HG03196 (cell line): Measurements from ENCODE around the gene KCNIP1.
"Not testable (repeated sequence)": the region's sequence is repeated elsewhere in the genome, so short reads cannot be mapped to it uniquely, and the experiment has no call there.

Source experiments
- ATAC-seq: cut with Tn5 transposase; IDR thresholded peaks from one replicate; pipeline ENCODE4 v1.9.1; 2021; ENCODE audit not compliant: unreplicated experiment

KCNIP1 gene

GRCh38 chr5:170746075-170746960 lies 242.5 kb downstream of the KCNIP1 start:
- no peak for ATAC-seq

GRCh38 chr5:170746961-170747340 lies 243.1 kb downstream of the KCNIP1 start:
- no peak for ATAC-seq

- no peak for ATAC-seq
Measured at GRCh38 chr5:170747357-170747756, 243.5 kb downstream of the KCNIP1 start.

- no peak for ATAC-seq
Measured at GRCh38 chr5:170747851-170748250, 244.0 kb downstream of the KCNIP1 start.

GRCh38 chr5:170748951-170749471 lies 245.2 kb downstream of the KCNIP1 start:
- no peak for ATAC-seq

GRCh38 chr5:170749911-170750431 lies 246.2 kb downstream of the KCNIP1 start:
- no peak for ATAC-seq

- no peak for ATAC-seq
Measured at GRCh38 chr5:170750791-170751190, 247.0 kb downstream of the KCNIP1 start.

GRCh38 chr5:170751631-170752030 lies 247.8 kb downstream of the KCNIP1 start:
- ATAC-seq, result no peak

GRCh38 chr5:170752257-170753215 lies 248.7 kb downstream of the KCNIP1 start:
- no peak for ATAC-seq

- ATAC-seq, result no peak
Measured at GRCh38 chr5:170753311-170753710, 249.5 kb downstream of the KCNIP1 start.

GRCh38 chr5:170754508-170754907 lies 250.7 kb downstream of the KCNIP1 start:
- ATAC-seq, result not testable (repeated sequence)

GRCh38 chr5:170755679-170756456 lies 252.0 kb downstream of the KCNIP1 start:
- no peak for ATAC-seq

GRCh38 chr5:170756691-170757090 lies 252.9 kb downstream of the KCNIP1 start:
- ATAC-seq, result no peak

- ATAC-seq, result peak; percentile 89
Measured at GRCh38 chr5:170757182-170757601, 253.4 kb downstream of the KCNIP1 start.

GRCh38 chr5:170757669-170758068 lies 253.8 kb downstream of the KCNIP1 start:
- no peak for ATAC-seq

GRCh38 chr5:170758481-170758880 lies 254.7 kb downstream of the KCNIP1 start:
- ATAC-seq, result no peak

GRCh38 chr5:170760113-170760512 lies 256.3 kb downstream of the KCNIP1 start:
- ATAC-seq, result no peak

GRCh38 chr5:170761048-170761707 lies 257.4 kb downstream of the KCNIP1 start:
- ATAC-seq, result no peak

GRCh38 chr5:170761708-170762066 lies 257.9 kb downstream of the KCNIP1 start:
- no peak for ATAC-seq

GRCh38 chr5:170762298-170762697 lies 258.5 kb downstream of the KCNIP1 start:
- ATAC-seq, result not testable (repeated sequence)
